HG02943 (cell line): ENCODE measurements around the gene TSNAXIP1.

ENCODE experiments used
- ATAC-seq: cut with Tn5 transposase; IDR thresholded peaks from one replicate; pipeline ENCODE4 v1.9.1; 2021; ENCODE audit warnings: mild to moderate bottlenecking, low read depth, moderate library complexity; ENCODE audit not compliant: unreplicated experiment

Gene TSNAXIP1, protein sequence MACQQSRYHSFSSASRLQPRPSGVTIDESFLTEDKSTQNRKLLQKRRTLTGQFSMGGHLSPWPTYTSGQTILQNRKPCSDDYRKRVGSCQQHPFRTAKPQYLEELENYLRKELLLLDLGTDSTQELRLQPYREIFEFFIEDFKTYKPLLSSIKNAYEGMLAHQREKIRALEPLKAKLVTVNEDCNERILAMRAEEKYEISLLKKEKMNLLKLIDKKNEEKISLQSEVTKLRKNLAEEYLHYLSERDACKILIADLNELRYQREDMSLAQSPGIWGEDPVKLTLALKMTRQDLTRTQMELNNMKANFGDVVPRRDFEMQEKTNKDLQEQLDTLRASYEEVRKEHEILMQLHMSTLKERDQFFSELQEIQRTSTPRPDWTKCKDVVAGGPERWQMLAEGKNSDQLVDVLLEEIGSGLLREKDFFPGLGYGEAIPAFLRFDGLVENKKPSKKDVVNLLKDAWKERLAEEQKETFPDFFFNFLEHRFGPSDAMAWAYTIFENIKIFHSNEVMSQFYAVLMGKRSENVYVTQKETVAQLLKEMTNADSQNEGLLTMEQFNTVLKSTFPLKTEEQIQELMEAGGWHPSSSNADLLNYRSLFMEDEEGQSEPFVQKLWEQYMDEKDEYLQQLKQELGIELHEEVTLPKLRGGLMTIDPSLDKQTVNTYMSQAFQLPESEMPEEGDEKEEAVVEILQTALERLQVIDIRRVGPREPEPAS

GRCh38 chr16:67806428-67807147 lies at the start of gene TSNAXIP1, which contains the start of gene RANBP10:
Gene TSNAXIP1, plus strand, starts transcription at chr16:67806889. Its CDS starts 261 bp downstream, at chr16:67807150.
Gene RANBP10, minus strand, starts transcription at chr16:67806560. Its CDS starts 24 bp downstream, at chr16:67806536.
- peak; percentile 87 for ATAC-seq

- ATAC-seq: no peak
Measured at GRCh38 chr16:67758006-67758405, 48.7 kb upstream of the TSNAXIP1 start.

GRCh38 chr16:67758966-67759365 lies 47.7 kb upstream of the TSNAXIP1 start:
- no peak for ATAC-seq

DNA sequence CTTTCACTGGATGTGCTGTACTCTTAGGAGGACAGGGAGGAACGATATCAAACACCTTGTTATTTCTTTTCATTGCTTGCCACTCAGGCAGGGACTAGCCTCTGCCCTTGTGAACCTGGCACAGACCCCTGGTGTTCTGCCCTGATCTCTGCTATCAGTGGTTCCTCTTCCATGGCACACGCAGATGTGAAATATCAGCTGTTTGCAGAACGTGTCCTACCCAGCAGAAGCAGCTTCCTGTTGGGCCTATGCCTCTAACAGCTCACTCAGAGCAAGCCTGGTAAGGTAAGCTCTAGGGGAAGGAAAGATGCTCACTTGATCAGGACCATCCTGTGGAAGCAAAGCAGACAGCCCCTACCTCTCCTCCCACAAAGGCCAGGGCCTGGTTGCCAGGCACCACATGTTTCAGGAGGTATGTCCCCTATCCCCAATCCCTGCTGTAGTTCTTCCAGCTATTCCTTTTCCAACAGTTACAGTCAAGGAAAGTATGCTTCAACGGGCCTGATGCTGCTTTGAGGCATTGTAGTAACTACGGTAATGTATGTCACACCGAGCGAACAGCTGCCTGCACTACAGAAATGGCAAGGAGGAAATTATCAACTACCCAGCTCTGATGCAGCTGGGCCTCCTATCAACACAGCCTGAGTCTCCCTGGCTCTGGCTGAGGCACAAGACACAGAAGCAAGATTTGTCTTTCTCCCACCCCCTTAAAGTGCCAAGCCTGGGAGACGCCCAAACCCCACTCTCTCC lies 46.3 kb upstream of the TSNAXIP1 start:
- no peak for ATAC-seq

DNA sequence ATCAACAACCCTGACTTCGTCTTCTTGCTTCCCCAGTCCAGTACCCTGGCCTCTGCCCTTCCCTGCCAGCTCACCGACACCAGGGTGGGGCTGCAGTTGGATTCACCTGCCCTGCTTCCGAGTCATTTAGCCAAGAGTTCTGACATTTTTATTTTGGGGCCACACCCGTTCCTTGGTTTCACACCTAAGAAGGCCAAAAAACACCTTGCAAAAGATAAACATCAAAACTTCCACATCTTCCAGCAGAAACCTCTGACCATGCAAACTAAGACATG lies 45.8 kb upstream of the TSNAXIP1 start:
- no peak for ATAC-seq

GRCh38 chr16:67761924-67762323 lies 44.8 kb upstream of the TSNAXIP1 start:
- ATAC-seq: no peak

- ATAC-seq: no peak
Measured at GRCh38 chr16:67762385-67762784, 44.3 kb upstream of the TSNAXIP1 start.

GRCh38 chr16:67763066-67763465 lies 43.6 kb upstream of the TSNAXIP1 start:
- ATAC-seq: no peak

GRCh38 chr16:67764158-67764667 lies 42.5 kb upstream of the TSNAXIP1 start:
- no peak for ATAC-seq

GRCh38 chr16:67766291-67766690 lies 40.4 kb upstream of the TSNAXIP1 start:
- no peak for ATAC-seq

- ATAC-seq: no peak
Measured at GRCh38 chr16:67767953-67768352, 38.7 kb upstream of the TSNAXIP1 start.

DNA sequence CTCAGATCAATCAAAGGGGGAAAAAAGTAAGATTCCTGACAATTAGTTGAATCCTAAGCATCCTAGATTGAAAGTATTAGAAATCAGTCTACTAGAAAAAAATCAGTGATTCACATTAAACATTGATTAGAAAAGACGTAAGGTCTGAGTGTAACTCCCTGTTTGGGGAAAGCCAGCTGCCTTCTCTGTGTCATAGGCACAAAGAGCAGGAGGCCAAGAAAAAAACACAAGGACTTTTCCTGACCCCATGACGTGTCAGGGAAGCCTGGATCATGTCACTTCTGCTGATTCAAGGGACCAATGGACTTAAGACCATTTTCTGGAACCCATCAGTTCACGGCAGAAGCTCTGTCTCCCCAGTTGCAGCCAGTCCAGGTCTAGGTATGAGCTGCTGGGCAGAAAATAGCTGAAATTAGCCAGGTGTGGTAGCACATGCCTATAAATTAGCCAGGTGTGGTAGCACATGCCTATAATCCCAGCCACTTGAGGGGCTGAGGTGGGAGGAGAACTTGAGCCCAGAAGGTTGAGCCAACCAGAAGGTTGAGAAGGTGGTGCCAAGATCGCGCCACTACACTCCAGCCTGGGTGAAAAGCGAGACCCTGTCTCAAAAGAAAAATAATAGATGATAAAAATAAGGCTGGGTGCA lies 36.2 kb upstream of the TSNAXIP1 start:
- no peak for ATAC-seq

DNA sequence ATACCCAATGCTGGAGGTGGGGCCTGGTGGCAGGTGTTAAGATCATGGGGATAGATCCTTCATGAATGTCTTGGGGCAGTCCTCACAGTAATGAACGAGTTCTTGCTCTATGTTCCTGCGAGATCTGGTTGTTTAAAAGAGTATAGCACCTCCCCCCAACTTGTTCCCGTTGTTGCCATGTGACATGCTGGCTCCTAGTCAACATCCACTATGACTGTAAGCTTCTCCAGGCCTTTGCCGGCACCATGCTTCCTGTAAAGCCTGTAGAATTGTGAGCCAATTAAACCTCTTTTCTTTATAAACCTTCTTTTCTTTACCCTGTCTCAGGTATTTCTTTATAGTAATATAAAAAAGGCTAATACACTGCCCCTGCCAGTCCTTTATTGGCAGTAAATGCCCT lies 33.6 kb upstream of the TSNAXIP1 start:
- ATAC-seq: no peak

DNA sequence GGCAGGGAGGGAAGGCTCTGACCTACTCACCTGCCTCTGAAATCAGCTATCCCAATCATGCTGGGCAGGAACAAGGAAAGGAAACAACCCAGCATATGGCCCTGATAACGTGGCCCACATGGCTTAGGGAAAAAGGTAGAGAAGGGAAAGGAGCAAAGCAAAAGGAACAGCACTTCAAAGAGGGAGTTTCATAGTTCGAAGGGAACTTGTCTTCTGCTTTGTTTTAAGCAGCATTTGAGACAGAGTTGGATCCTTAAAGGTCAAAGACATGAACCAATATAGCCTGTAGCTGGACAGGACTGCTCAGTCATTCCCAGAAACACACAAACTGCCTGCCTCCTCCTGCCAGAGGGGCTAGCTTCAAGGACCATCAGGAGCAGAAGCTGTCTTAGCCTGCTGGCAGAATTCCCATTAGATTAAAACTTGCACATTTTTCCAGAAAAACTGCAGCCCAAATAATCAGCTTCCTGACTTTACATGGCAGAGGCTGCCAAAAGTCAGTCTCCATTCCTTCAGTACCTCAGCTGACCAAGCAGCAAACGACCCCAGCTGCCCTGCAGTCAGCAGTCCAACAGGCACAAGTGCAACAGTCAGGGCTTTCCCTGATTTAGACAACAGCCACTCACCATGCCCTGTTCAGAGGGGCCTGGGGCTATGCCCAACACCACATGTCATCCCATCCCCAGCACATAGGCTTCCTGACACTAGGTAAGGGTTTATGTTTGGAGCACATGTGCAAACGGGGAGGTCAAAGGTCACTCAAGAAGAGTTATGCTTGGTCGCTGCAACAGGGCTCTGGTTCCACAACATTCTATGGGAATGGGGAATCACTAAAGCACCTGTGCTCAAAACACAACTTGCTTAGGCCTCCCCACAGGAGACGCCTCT lies 32.9 kb upstream of the TSNAXIP1 start:
- ATAC-seq: no peak

DNA sequence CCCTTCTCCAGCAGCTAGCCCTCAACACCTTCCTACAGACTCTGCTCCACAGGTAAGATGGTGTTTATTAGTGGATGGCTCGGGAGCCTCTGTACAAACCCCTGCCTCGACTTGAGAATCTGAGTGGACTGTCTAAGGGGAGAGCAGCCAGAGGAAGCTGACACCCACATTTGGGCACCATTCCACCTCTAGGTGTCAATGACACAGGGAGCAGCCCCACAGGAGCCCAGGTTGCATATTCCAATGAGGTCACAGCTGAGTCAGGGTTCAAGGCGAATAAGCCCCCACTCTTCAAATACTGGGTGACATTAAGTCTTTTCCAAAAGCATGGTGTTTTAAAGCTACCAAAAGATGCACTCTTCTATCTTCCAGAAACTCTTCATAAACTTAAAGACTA lies 32.2 kb upstream of the TSNAXIP1 start:
- no peak for ATAC-seq

GRCh38 chr16:67775273-67775672 lies 31.4 kb upstream of the TSNAXIP1 start:
- no peak for ATAC-seq

- ATAC-seq: no peak
Measured at GRCh38 chr16:67779256-67780014, 27.3 kb upstream of the TSNAXIP1 start.

- ATAC-seq: no peak
Measured at GRCh38 chr16:67780847-67781564, 25.7 kb upstream of the TSNAXIP1 start.
